CD14-positive monocyte (primary cell): ENCODE data around the gene NUMBL. TPM values are rescaled to one million over a fixed set of nuclear protein-coding genes. Genes with fewer than 3 reads are reported as not detected.

Experiments used
- DNase-seq, 3 donors: peaks; one replicate each; pipeline ENCODE4 v3.0.0-alpha.2; 2011 to 2022
- H2AFZ ChIP-seq: 2 replicates; pipeline ENCODE4 v1.6.0; 2012; ENCODE audit warnings: mild to moderate bottlenecking, low read depth, low read length, inconsistent platforms; ENCODE audit not compliant: insufficient read depth, poor library complexity, severe bottlenecking
- H3K27ac ChIP-seq, 2 donors: 1 replicate in 1 of 2; 2 replicates in 1 of 2; pipeline ENCODE4 v1.5.1; 2012 to 2013; ENCODE audit warnings: low read length in 2 of 2, control low read depth in 1 of 2, inconsistent platforms in 1 of 2, low read depth in 1 of 2, mild to moderate bottlenecking in 1 of 2
- H3K27me3 ChIP-seq, 2 donors: one replicate each; pipeline versions ENCODE4 v1.6.0 to v1.6.1; 2011 to 2013; ENCODE audit warnings: low read length in 2 of 2; ENCODE audit not compliant: control insufficient read depth in 2 of 2, insufficient read depth in 2 of 2
- H3K36me3 ChIP-seq, 2 donors: replicated peaks in 1 of 2; 1 replicate in 1 of 2; 2 replicates in 1 of 2; pipeline versions ENCODE4 v1.5.1 to v1.6.1; 2012 to 2013; ENCODE audit warnings: low read length in 2 of 2, control low read depth in 1 of 2, inconsistent platforms in 1 of 2, mild to moderate bottlenecking in 1 of 2; ENCODE audit not compliant: insufficient read depth in 2 of 2, control insufficient read depth in 1 of 2
- H3K4me1 ChIP-seq, 2 donors: 1 replicate in 1 of 2; 2 replicates in 1 of 2; pipeline versions ENCODE4 v1.5.1 to v1.6.1; 2012 to 2013; ENCODE audit warnings: low read length in 2 of 2, control low read depth in 1 of 2, inconsistent platforms in 1 of 2, mild to moderate bottlenecking in 1 of 2, moderate library complexity in 1 of 2; ENCODE audit not compliant: insufficient read depth in 2 of 2, control insufficient read depth in 1 of 2
- H3K4me2 ChIP-seq: replicated peaks from 2 replicates; pipeline ENCODE3; 2012; ENCODE audit warnings: low read length, moderate library complexity, mild to moderate bottlenecking; ENCODE audit not compliant: poor library complexity, severe bottlenecking; ENCODE audit errors: extremely low read depth
- H3K4me3 ChIP-seq, 3 experiments: fragments of 200-600 bp in 1 of 3; sonication (generic) in 1 of 3; replicated peaks in 1 of 3; 1 replicate in 2 of 3; 2 replicates in 1 of 3; pipeline ENCODE4 v1.5.1; 2011 to 2013; ENCODE audit warnings: low read length in 3 of 3, mild to moderate bottlenecking in 3 of 3, control low read depth in 2 of 3, low read depth in 2 of 3, inconsistent platforms in 1 of 3, moderate library complexity in 1 of 3
- H3K79me2 ChIP-seq: 2 replicates; pipeline ENCODE4 v1.6.0; 2012; ENCODE audit warnings: mild to moderate bottlenecking, control low read depth, inconsistent platforms, low read length, moderate library complexity; ENCODE audit not compliant: insufficient read depth
- H3K9ac ChIP-seq: 2 replicates; pipeline ENCODE4 v1.6.0; 2017; ENCODE audit warnings: low read length, mild to moderate bottlenecking; ENCODE audit not compliant: insufficient read depth, poor library complexity, severe bottlenecking
- H3K9me3 ChIP-seq, 2 donors: replicated peaks in 1 of 2; 1 replicate in 1 of 2; 2 replicates in 1 of 2; pipeline versions ENCODE4 v1.5.1 to v1.6.1; 2012 to 2013; ENCODE audit warnings: low read length in 2 of 2, control low read depth in 1 of 2; ENCODE audit not compliant: control insufficient read depth in 1 of 2, insufficient read depth in 1 of 2
- H4K20me1 ChIP-seq: 2 replicates; pipeline ENCODE4 v1.6.0; 2012; ENCODE audit warnings: mild to moderate bottlenecking, low read length, control low read depth, moderate library complexity; ENCODE audit not compliant: insufficient read depth
- H3K27ac Mint-ChIP-seq, 7 donors: one replicate each; pipeline ENCODE4 v1.8.0; 2020; ENCODE audit warnings: mild to moderate bottlenecking in 7 of 7, mixed read lengths in 7 of 7, moderate library complexity in 6 of 7, inconsistent platforms in 2 of 7
- H3K27me3 Mint-ChIP-seq, 3 donors: one replicate each; pipeline ENCODE4 v1.8.0; 2021 to 2022; ENCODE audit warnings: low read depth in 3 of 3, mild to moderate bottlenecking in 3 of 3, mixed read lengths in 3 of 3, moderate library complexity in 3 of 3, inconsistent platforms in 1 of 3
- H3K36me3 Mint-ChIP-seq, 2 donors: one replicate each; pipeline ENCODE4 v1.8.0; 2020; ENCODE audit warnings: mixed read lengths in 2 of 2, inconsistent platforms in 1 of 2, mild to moderate bottlenecking in 1 of 2
- H3K4me1 Mint-ChIP-seq: one replicate; pipeline ENCODE4 v1.8.0; 2020; ENCODE audit warnings: mild to moderate bottlenecking, mixed read lengths
- H3K4me3 Mint-ChIP-seq, 2 donors: one replicate each; pipeline ENCODE4 v1.8.0; 2020; ENCODE audit warnings: mild to moderate bottlenecking in 2 of 2, mixed read lengths in 2 of 2, moderate library complexity in 1 of 2
- H3K9me3 Mint-ChIP-seq, 7 donors: one replicate each; pipeline ENCODE4 v1.8.0; 2020 to 2022; ENCODE audit warnings: mixed read lengths in 7 of 7, mild to moderate bottlenecking in 6 of 7, moderate library complexity in 6 of 7, inconsistent platforms in 2 of 7
- WGBS: methylation state at CpG from one replicate; pipeline ENCODE4 v1.1.5; 2013; ENCODE audit warnings: missing lambda C conversion rate; ENCODE audit not compliant: insufficient coverage; 5-methylcytosine and 5-hydroxymethylcytosine counted together
- intact Hi-C, 2 donors: fragments of 100-400 bp; cut with micrococcal nuclease; formaldehyde crosslinking; loops; one replicate each; pipeline versions ENCODE4 v1.15.0 to v1.15.1; 2023
- polyA plus RNA-seq, 3 donors: library from polyadenylated mRNA; depleted of rRNA in 1 of 3; unstranded in 2 of 3; stranded (reverse) in 1 of 3; fragments of 300-500 nt in 2 of 3; fragments of >200 nt in 1 of 3; fragmentation: Illumina TruSeq in 2 of 3; gene quantifications; 1 replicate in 2 of 3; 2 replicates in 1 of 3; pipeline ENCODE4 v1.2.3, GENCODE V29; 2012 to 2021
- TF ChIP-seq, protein P1 (sequence below): fragments of 200-600 bp; IDR thresholded peaks from one replicate; pipeline ENCODE4 v1.8.0; 2022; ENCODE audit warnings: antibody characterized with exemption, mild to moderate bottlenecking

The NUMBL gene
- polyA plus RNA-seq, 3 donors, result 0.12 to 7.2 (median 0.45) TPM

DNA sequence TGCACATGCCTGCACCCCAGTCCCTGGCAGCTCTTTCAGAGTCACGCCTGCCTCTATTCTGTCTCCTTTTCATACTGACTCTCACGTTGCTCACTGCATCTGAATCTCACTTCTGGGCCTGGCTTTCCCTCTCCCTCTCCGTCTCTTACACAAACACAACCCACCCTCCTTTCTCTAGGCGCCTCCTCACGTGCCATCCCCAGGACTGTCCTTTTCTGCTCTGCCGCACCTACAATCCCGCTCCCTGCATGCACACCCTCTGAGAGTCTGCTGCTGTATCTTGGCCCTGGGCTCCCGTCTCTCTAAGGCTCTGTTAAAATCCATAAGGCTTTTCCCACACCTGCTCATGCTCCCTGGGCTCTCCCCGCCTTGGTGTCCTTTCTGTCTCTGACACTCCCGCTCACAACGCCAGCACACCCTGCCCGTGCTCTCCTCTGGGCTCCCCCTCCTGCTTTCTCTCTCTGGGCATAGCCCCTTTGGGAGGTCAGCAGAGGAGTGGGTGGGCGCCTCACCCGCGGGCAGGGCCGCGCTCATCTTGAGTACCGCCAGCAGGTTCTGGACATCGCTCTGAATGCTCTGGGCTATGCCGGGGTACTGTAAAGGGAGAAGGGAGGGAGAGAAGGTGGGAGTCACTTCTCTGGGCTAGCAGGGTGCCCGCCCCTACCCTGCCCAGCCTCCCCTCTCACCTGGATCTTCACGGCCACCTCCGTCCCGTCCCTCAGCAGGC, 12.7 kb upstream of the NUMBL start:
- TF ChIP-seq, protein P1, sequence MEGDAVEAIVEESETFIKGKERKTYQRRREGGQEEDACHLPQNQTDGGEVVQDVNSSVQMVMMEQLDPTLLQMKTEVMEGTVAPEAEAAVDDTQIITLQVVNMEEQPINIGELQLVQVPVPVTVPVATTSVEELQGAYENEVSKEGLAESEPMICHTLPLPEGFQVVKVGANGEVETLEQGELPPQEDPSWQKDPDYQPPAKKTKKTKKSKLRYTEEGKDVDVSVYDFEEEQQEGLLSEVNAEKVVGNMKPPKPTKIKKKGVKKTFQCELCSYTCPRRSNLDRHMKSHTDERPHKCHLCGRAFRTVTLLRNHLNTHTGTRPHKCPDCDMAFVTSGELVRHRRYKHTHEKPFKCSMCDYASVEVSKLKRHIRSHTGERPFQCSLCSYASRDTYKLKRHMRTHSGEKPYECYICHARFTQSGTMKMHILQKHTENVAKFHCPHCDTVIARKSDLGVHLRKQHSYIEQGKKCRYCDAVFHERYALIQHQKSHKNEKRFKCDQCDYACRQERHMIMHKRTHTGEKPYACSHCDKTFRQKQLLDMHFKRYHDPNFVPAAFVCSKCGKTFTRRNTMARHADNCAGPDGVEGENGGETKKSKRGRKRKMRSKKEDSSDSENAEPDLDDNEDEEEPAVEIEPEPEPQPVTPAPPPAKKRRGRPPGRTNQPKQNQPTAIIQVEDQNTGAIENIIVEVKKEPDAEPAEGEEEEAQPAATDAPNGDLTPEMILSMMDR, result no peak
- no peaks in the 10 kb centered on the region for H3K4me1 ChIP-seq
- peaks cover 70 to 83% of the 10 kb centered on the region in 2 donors for H3K36me3 Mint-ChIP-seq
- H3K27ac Mint-ChIP-seq, result peak overlapping the region in 4 of 7 donors; percentile 43 to 79 (median 62)
- H3K9ac ChIP-seq, result no peak overlapping the region
- H3K27me3 ChIP-seq, result no peaks in the 10 kb centered on the region
- no peaks in the 10 kb centered on the region for H3K4me1 Mint-ChIP-seq
- no peak for DNase-seq
- no peak overlapping the region for H3K4me3 ChIP-seq
- H3K79me2 ChIP-seq, result no peaks in the 10 kb centered on the region
- no peak overlapping the region for H3K27ac ChIP-seq
- H3K36me3 ChIP-seq, result peaks cover 71 to 89% of the 10 kb centered on the region in 2 donors
- H3K9me3 ChIP-seq, result no peaks in the 10 kb centered on the region
- no peak overlapping the region for H3K4me2 ChIP-seq
- no peaks in the 10 kb centered on the region for H4K20me1 ChIP-seq
- WGBS, result 96% methylated on average over 20 of the region's 24 CpGs
- H3K4me3 Mint-ChIP-seq, result no peak overlapping the region
- no peak overlapping the region for H2AFZ ChIP-seq
- peaks cover 0 to 1% (median 0%) of the 10 kb centered on the region in 3 donors for H3K27me3 Mint-ChIP-seq
- intact Hi-C loops, result no loop called here
- H3K9me3 Mint-ChIP-seq, result no peaks in the 10 kb centered on the region

DNA sequence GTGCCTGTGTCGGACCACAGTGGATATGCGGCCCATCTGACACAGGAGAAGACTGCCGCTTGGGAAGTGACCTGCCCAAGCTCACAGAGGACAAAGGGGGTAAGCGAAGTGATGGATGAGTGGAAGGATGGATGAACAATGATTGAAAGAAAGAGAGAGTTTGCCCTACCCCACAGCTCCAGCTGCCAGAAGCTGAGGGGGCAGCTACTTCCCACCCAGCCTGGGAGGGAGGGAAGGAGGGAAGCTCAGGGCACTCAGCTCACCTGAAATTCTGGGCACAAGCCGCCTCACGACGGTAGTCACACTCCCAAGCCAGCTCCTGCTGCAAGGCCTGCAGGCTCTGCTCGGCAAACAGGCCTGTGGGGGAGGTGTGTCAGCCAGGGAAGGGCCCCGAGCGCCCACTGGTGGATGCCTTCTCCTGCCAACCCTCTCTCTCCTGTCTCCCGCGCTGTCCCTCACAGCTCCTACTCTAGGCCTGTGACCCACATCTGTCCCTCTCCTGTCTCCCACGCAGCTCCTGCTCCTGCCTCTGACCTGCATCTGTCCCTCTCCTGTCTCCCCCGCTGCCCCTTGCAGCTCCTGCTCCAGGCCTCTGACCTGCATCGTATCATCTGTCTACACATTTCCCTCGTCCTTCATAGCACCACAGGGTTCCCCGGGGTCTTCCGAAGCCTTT, 12.0 kb upstream of the NUMBL start:
- H3K4me3 Mint-ChIP-seq, result no peak overlapping the region
- no peaks in the 10 kb centered on the region for H3K4me1 Mint-ChIP-seq
- peaks cover 0 to 1% (median 0%) of the 10 kb centered on the region in 3 donors for H3K27me3 Mint-ChIP-seq
- TF ChIP-seq, protein P1, result no peak
- intact Hi-C loops, result no loop called here
- Histone ChIP-seq H3K4me3 (no peak overlapping the region), H4K20me1 (no peaks in the 10 kb centered on the region), H3K4me2 (no peak overlapping the region), H3K9ac (no peak overlapping the region), H3K9me3 (no peaks in the 10 kb centered on the region), H2AFZ (no peak overlapping the region), H3K27ac (no peak overlapping the region), H3K4me1 (no peaks in the 10 kb centered on the region), H3K27me3 (no peaks in the 10 kb centered on the region), H3K36me3 (peaks cover 64 to 82% of the 10 kb centered on the region in 2 donors), H3K79me2 (no peaks in the 10 kb centered on the region)
- no peak for DNase-seq
- no peak overlapping the region for H3K27ac Mint-ChIP-seq
- H3K9me3 Mint-ChIP-seq, result no peaks in the 10 kb centered on the region
- 90% methylated on average over 12 of the region's 18 CpGs for WGBS
- peaks cover 66 to 80% of the 10 kb centered on the region in 2 donors for H3K36me3 Mint-ChIP-seq
